ENCODE results near the gene IGSF23. TPM values are rescaled to one million over a fixed set of nuclear protein-coding genes. Genes with fewer than 3 reads are reported as not detected.

IGSF23 gene
- total RNA-seq, 4 donors from 2014 or later: 7.5 to 20.7 (median 11.0) TPM; not detected in 1

DNA sequence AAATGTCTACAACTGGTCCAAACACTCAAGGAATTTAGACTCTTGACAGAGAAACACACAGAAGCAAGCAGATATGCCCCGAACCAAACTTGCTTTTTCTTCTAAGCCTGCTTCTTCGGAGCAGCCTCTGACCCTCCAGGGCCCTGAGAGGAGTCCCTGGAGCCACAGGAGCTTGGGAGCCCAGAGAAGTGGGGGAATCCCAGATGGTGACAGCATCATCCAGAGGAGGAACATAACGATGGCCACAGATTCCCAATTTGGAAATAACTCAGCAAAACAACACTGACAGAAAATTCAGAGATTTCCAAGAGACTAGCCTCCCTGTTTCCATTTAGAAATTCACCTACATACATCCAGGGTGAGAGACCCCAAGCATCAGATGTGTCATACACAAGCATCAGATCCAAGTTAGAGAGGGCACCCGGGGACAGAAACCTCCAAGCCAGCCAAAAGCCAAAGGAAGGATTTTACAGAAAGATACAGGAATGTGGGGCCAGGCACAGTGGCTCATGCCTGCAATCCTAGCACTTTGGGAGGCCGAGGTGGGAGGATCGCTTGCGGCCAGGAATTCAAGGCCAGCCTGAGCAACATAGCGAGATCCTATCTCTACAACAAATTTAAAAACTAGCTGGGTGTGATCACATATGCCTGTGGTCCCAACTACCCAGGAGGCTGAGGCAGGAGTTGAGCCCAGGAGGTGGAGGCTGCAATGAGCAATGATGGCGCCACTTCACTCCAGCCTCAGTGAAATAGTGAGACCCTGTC, 28.3 kb downstream of the IGSF23 start:
- H3K27me3 ChIP-seq: no peaks in the 10 kb centered on the region
- TF ChIP-seq, protein P1, sequence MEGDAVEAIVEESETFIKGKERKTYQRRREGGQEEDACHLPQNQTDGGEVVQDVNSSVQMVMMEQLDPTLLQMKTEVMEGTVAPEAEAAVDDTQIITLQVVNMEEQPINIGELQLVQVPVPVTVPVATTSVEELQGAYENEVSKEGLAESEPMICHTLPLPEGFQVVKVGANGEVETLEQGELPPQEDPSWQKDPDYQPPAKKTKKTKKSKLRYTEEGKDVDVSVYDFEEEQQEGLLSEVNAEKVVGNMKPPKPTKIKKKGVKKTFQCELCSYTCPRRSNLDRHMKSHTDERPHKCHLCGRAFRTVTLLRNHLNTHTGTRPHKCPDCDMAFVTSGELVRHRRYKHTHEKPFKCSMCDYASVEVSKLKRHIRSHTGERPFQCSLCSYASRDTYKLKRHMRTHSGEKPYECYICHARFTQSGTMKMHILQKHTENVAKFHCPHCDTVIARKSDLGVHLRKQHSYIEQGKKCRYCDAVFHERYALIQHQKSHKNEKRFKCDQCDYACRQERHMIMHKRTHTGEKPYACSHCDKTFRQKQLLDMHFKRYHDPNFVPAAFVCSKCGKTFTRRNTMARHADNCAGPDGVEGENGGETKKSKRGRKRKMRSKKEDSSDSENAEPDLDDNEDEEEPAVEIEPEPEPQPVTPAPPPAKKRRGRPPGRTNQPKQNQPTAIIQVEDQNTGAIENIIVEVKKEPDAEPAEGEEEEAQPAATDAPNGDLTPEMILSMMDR (IDR thresholded peaks at IDR 0.05): no peak
- no peak for TF ChIP-seq POLR2A (IDR thresholded peaks at IDR 0.05)
- peaks cover 0 to 4% (median 0%) of the 10 kb centered on the region in 3 donors for H3K36me3 ChIP-seq
- H3K4me3 ChIP-seq: no peak overlapping the region
- no peak for DNase-seq
- no peak overlapping the region for H3K27ac ChIP-seq
- H3K9me3 ChIP-seq: no peaks in the 10 kb centered on the region
- peaks cover 0 to 20% (median 4%) of the 10 kb centered on the region in 4 donors for H3K4me1 ChIP-seq

- peaks cover 0 to 11% (median 0%) of the 10 kb centered on the region in 3 donors for H3K36me3 ChIP-seq
- no peak for DNase-seq
- peaks cover 0 to 20% (median 4%) of the 10 kb centered on the region in 4 donors for H3K4me1 ChIP-seq
- H3K4me3 ChIP-seq: no peak overlapping the region
- no peaks in the 10 kb centered on the region for H3K27me3 ChIP-seq
- no peak overlapping the region for H3K27ac ChIP-seq
- TF ChIP-seq, protein P1 (IDR thresholded peaks at IDR 0.05): no peak
- H3K9me3 ChIP-seq: no peaks in the 10 kb centered on the region
Observed at GRCh38 chr19:44642377-44642776, 29.0 kb downstream of the IGSF23 start.

GRCh38 chr19:44643605-44644401, 30.4 kb downstream of the IGSF23 start, which contains the start of gene PVR:
Gene PVR (plus strand): TSS chr19:44643910. CDS start chr19:44644097, 187 bp downstream.
- H3K9me3 ChIP-seq: no peaks in the 10 kb centered on the region
- no peaks in the 10 kb centered on the region for H3K27me3 ChIP-seq
- peaks cover 0 to 21% (median 0%) of the 10 kb centered on the region in 3 donors for H3K36me3 ChIP-seq
- H3K27ac ChIP-seq: peak within 1 kb of the TSS; percentile 52 to 86 (median 76)
- DNase-seq: peak in 2 of 3 donors; percentile 75 to 83
- H3K4me1 ChIP-seq: peaks cover 0 to 18% (median 4%) of the 10 kb centered on the region in 4 donors
- peak within 1 kb of the TSS; percentile 40 to 88 (median 70) for H3K4me3 ChIP-seq
- peak; percentile 49 to 66 for TF ChIP-seq POLR2A (IDR thresholded peaks at IDR 0.05)
- TF ChIP-seq, protein P1 (IDR thresholded peaks at IDR 0.05): peak in 1 of 6 experiments; percentile 13

- peaks cover 0 to 25% (median 0%) of the 10 kb centered on the region in 3 donors for H3K36me3 ChIP-seq
- TF ChIP-seq POLR2A (IDR thresholded peaks at IDR 0.05): no peak
- TF ChIP-seq, protein P1 (IDR thresholded peaks at IDR 0.05): no peak
- no peaks in the 10 kb centered on the region for H3K27me3 ChIP-seq
- DNase-seq: peak in 1 of 3 donors; percentile 53
- H3K4me1 ChIP-seq: peaks cover 0 to 18% (median 4%) of the 10 kb centered on the region in 4 donors
- peak overlapping the region; percentile 40 to 88 (median 70) for H3K4me3 ChIP-seq
- H3K27ac ChIP-seq: peak overlapping the region; percentile 52 to 86 (median 76)
- no peaks in the 10 kb centered on the region for H3K9me3 ChIP-seq
Observed at GRCh38 chr19:44644402-44645016, 31.1 kb downstream of the IGSF23 start.

- DNase-seq: peak in 1 of 3 donors; percentile 15
- Histone ChIP-seq H3K27me3 (no peaks in the 10 kb centered on the region), H3K4me1 (peaks cover 0 to 18% (median 4%) of the 10 kb centered on the region in 4 donors), H3K27ac (no peak overlapping the region), H3K9me3 (no peaks in the 10 kb centered on the region), H3K36me3 (peaks cover 0 to 36% (median 0%) of the 10 kb centered on the region in 3 donors), H3K4me3 (no peak overlapping the region)
- TF ChIP-seq, protein P1 (IDR thresholded peaks at IDR 0.05): no peak
- no peak for TF ChIP-seq POLR2A (IDR thresholded peaks at IDR 0.05)
Observed at GRCh38 chr19:44645407-44646048, 32.2 kb downstream of the IGSF23 start.

Data from Peyer's patch (tissue), 4 donors.